HepG2 (cell line): ENCODE results near the gene DISP2. TPM values are rescaled to one million over a fixed set of nuclear protein-coding genes. Genes with fewer than 3 reads are reported as not detected.

Experiments
- ARID5B ChIP-seq: IDR thresholded peaks from 2 replicates; pipeline ENCODE4 v1.4.0; 2020; ENCODE audit warnings: mild to moderate bottlenecking, missing genetic modification reagents
- FOXP1 ChIP-seq, 2 experiments: fragments of 450-650 bp in 1 of 2; IDR thresholded peaks; 2 replicates each; pipeline ENCODE4 v1.6.1; 2017 to 2018; ENCODE audit warnings: antibody characterized with exemption in 1 of 2
- MXI1 ChIP-seq: IDR thresholded peaks from 3 replicates; pipeline ENCODE4 v1.6.1; 2012; ENCODE audit warnings: low read depth, low read length, inconsistent platforms, borderline replicate concordance
- ONECUT2 ChIP-seq: sonication (generic); formaldehyde crosslinking; IDR thresholded peaks from 2 replicates; pipeline ENCODE4 v1.4.0; 2020; ENCODE audit warnings: missing genetic modification reagents
- SNAPC5 ChIP-seq: sonication (generic); formaldehyde crosslinking; IDR thresholded peaks from 2 replicates; pipeline ENCODE4 v1.8.1; 2023; ENCODE audit warnings: mild to moderate bottlenecking, missing genetic modification reagents, borderline replicate concordance
- YEATS2 ChIP-seq: sonication (generic); formaldehyde crosslinking; IDR thresholded peaks from 2 replicates; pipeline ENCODE4 v1.4.0; 2020; ENCODE audit warnings: missing genetic modification reagents, borderline replicate concordance
- ZNF260 ChIP-seq: sonication (generic); formaldehyde crosslinking; IDR thresholded peaks from 2 replicates; pipeline ENCODE4 v1.4.0; 2020; ENCODE audit warnings: missing genetic modification reagents, low read depth, mild to moderate bottlenecking, borderline replicate concordance
- ZNF878 ChIP-seq: sonication (generic); formaldehyde crosslinking; IDR thresholded peaks from 2 replicates; pipeline ENCODE4 v1.8.1; 2023; ENCODE audit warnings: mild to moderate bottlenecking, missing genetic modification reagents, moderate library complexity
- polyA plus RNA-seq, 8 experiments: library from polyadenylated mRNA; depleted of rRNA in 3 of 8; stranded (reverse) in 7 of 8; unstranded in 1 of 8; fragments of >200 nt; fragmentation: Illumina TruSeq in 4 of 8; extraction: Trizol in 4 of 8; gene quantifications; 2 replicates each; pipeline versions ENCODE4 v1.2.1 to v1.2.3, GENCODE V29; 2011 to 2016; ENCODE audit warnings: low read depth in 4 of 8, missing spikeins in 1 of 8, mixed read lengths in 1 of 8; ENCODE audit not compliant: insufficient read depth in 1 of 8
- total RNA-seq, 5 experiments: library from RNA; depleted of rRNA; stranded (reverse); fragments of >200 nt; fragmentation: Illumina TruSeq; extraction: Trizol; gene quantifications; 2 replicates each; pipeline ENCODE4 v1.2.3, GENCODE V29; 2016; ENCODE audit warnings: low read depth in 1 of 5
- TF ChIP-seq, protein P1 (sequence below): sonication (generic); formaldehyde crosslinking; IDR thresholded peaks from 2 replicates; pipeline ENCODE4 v1.5.1; 2020; ENCODE audit warnings: mild to moderate bottlenecking, missing genetic modification reagents, borderline replicate concordance
- TF ChIP-seq, protein P2 (sequence below): sonication (generic); formaldehyde crosslinking; IDR thresholded peaks from 2 replicates; pipeline ENCODE4 v1.8.0; 2022; ENCODE audit warnings: low read depth, missing genetic modification reagents
- TF ChIP-seq, protein P3 (sequence below), 2 experiments: IDR thresholded peaks; 2 replicates each; pipeline ENCODE4 v1.6.1; 2011 to 2012; ENCODE audit warnings: low read length in 2 of 2, borderline replicate concordance in 1 of 2, low read depth in 1 of 2, mild to moderate bottlenecking in 1 of 2, moderate library complexity in 1 of 2
- TF ChIP-seq, protein P4 (sequence below): sonication (generic); formaldehyde crosslinking; IDR thresholded peaks from 2 replicates; pipeline ENCODE4 v1.4.0; 2020; ENCODE audit warnings: mild to moderate bottlenecking, missing genetic modification reagents

DISP2 gene
- total and polyA plus RNA-seq, 2 of the 13 experiments (the other 11 are each of a cell fraction or from before 2014, with no cell fraction given) = 0.09 to 0.32 TPM

DNA sequence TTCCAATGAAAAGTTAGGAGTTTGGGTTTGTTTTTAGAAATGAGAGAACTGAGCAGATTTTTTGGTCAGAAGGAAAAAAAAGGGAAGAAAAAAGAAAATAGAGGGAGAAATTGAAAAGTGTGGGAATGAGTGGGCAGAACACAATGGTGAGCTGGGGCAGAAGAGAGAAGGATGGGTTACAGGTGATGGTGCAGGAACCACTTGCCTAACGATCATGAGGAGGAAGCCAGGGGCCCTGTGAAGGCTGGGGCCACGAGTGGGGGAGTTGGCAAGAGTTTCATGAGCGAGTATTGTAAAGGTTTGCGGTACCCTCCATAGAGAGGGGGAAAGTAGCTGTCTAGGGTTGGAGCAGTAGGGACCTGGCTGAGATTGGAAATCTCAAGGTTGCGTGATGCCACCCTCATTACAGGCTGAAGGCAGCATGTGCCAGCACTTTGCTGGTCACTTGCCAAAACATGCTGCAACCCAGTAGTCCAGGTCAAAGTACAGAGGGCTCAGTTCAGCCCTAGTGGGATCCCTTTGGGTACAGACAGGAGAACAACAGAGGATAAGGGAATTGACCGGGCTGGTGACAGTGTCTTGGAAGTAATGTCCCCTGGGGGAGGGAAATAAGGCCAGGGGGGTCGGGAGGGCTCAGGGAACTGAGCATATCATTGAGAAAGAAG is 54.2 kb downstream of the DISP2 start (continued):
- peak; percentile 80 for TF ChIP-seq ARID5B (CRISPR knock-in tag)
- no peak for TF ChIP-seq ZNF260 (CRISPR knock-in tag)
- peak; percentile 30; the same call in 1 of the 3 replicates for TF ChIP-seq MXI1
- TF ChIP-seq, protein P1, sequence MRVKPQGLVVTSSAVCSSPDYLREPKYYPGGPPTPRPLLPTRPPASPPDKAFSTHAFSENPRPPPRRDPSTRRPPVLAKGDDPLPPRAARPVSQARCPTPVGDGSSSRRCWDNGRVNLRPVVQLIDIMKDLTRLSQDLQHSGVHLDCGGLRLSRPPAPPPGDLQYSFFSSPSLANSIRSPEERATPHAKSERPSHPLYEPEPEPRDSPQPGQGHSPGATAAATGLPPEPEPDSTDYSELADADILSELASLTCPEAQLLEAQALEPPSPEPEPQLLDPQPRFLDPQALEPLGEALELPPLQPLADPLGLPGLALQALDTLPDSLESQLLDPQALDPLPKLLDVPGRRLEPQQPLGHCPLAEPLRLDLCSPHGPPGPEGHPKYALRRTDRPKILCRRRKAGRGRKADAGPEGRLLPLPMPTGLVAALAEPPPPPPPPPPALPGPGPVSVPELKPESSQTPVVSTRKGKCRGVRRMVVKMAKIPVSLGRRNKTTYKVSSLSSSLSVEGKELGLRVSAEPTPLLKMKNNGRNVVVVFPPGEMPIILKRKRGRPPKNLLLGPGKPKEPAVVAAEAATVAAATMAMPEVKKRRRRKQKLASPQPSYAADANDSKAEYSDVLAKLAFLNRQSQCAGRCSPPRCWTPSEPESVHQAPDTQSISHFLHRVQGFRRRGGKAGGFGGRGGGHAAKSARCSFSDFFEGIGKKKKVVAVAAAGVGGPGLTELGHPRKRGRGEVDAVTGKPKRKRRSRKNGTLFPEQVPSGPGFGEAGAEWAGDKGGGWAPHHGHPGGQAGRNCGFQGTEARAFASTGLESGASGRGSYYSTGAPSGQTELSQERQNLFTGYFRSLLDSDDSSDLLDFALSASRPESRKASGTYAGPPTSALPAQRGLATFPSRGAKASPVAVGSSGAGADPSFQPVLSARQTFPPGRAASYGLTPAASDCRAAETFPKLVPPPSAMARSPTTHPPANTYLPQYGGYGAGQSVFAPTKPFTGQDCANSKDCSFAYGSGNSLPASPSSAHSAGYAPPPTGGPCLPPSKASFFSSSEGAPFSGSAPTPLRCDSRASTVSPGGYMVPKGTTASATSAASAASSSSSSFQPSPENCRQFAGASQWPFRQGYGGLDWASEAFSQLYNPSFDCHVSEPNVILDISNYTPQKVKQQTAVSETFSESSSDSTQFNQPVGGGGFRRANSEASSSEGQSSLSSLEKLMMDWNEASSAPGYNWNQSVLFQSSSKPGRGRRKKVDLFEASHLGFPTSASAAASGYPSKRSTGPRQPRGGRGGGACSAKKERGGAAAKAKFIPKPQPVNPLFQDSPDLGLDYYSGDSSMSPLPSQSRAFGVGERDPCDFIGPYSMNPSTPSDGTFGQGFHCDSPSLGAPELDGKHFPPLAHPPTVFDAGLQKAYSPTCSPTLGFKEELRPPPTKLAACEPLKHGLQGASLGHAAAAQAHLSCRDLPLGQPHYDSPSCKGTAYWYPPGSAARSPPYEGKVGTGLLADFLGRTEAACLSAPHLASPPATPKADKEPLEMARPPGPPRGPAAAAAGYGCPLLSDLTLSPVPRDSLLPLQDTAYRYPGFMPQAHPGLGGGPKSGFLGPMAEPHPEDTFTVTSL = no peak
- TF ChIP-seq, protein P2, sequence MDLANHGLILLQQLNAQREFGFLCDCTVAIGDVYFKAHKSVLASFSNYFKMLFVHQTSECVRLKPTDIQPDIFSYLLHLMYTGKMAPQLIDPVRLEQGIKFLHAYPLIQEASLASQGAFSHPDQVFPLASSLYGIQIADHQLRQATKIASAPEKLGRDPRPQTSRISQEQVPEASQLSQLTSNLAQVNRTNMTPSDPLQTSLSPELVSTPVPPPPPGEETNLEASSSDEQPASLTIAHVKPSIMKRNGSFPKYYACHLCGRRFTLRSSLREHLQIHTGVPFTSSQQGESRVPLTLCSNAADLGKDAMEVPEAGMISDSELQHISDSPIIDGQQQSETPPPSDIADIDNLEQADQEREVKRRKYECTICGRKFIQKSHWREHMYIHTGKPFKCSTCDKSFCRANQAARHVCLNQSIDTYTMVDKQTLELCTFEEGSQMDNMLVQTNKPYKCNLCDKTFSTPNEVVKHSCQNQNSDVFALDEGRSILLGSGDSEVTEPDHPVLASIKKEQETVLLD (CRISPR knock-in tag) = no peak
- no peak for TF ChIP-seq ONECUT2 (CRISPR knock-in tag)
- TF ChIP-seq, protein P3, sequence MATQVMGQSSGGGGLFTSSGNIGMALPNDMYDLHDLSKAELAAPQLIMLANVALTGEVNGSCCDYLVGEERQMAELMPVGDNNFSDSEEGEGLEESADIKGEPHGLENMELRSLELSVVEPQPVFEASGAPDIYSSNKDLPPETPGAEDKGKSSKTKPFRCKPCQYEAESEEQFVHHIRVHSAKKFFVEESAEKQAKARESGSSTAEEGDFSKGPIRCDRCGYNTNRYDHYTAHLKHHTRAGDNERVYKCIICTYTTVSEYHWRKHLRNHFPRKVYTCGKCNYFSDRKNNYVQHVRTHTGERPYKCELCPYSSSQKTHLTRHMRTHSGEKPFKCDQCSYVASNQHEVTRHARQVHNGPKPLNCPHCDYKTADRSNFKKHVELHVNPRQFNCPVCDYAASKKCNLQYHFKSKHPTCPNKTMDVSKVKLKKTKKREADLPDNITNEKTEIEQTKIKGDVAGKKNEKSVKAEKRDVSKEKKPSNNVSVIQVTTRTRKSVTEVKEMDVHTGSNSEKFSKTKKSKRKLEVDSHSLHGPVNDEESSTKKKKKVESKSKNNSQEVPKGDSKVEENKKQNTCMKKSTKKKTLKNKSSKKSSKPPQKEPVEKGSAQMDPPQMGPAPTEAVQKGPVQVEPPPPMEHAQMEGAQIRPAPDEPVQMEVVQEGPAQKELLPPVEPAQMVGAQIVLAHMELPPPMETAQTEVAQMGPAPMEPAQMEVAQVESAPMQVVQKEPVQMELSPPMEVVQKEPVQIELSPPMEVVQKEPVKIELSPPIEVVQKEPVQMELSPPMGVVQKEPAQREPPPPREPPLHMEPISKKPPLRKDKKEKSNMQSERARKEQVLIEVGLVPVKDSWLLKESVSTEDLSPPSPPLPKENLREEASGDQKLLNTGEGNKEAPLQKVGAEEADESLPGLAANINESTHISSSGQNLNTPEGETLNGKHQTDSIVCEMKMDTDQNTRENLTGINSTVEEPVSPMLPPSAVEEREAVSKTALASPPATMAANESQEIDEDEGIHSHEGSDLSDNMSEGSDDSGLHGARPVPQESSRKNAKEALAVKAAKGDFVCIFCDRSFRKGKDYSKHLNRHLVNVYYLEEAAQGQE (IDR thresholded peaks at IDR 0.05; ENCODE audit: borderline replicate concordance in 1 of 2, low read depth in 1 of 2, low read length in 2 of 2) = no peak
- TF ChIP-seq YEATS2 (CRISPR knock-in tag) = no peak; the same call in 1 of the 2 replicates
- TF ChIP-seq SNAPC5 (CRISPR knock-in tag) = no peak
- TF ChIP-seq, protein P4, sequence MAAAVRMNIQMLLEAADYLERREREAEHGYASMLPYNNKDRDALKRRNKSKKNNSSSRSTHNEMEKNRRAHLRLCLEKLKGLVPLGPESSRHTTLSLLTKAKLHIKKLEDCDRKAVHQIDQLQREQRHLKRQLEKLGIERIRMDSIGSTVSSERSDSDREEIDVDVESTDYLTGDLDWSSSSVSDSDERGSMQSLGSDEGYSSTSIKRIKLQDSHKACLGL (CRISPR knock-in tag) = no peak
- TF ChIP-seq FOXP1 (IDR thresholded peaks at IDR 0.05) = no peak
- no peak for TF ChIP-seq FOXP1 (CRISPR knock-in tag; IDR thresholded peaks at IDR 0.05)
- no peak for TF ChIP-seq ZNF878 (CRISPR knock-in tag)
